HL-60/S4 (cell line): ENCODE measurements around the gene SLC49A4.

Experiments
- in situ Hi-C: fragments of 300-500 bp; cut with MboI; formaldehyde crosslinking; loops from 2 replicates; pipeline ENCODE4 v1.14.3; 2022; ENCODE audit warnings: low sequenced_read_pairs

Gene SLC49A4

GRCh38 chr3:122784436-122784835, 10.4 kb upstream of the SLC49A4 start:
- in situ Hi-C loops = no loop called here

- in situ Hi-C loops = no loop called here
These were observed 9.6 kb upstream of the SLC49A4 start for GRCh38 chr3:122785231-122785630.

DNA sequence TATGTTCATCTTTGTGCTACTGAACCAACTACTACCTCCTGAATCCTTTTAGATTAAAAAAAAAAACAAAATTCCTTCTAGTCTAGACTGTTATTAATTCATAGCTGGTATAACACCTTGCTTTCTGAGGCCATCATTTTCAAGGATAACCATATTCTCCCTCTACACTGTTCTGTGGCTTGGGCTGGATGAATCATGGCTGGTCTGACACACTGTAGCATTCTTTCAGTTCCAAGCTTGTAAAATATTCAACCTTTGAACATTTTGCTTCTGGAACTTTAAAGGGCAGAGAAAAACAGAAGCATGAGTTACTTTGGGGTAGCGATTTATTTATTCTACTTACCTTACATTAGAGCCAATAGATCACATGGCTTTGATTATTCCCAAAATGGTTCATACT, 8.8 kb upstream of the SLC49A4 start:
- in situ Hi-C loops = no loop called here

GRCh38 chr3:122787872-122788271, 7.0 kb upstream of the SLC49A4 start:
- in situ Hi-C loops = no loop called here

GRCh38 chr3:122789585-122790273, 5.1 kb upstream of the SLC49A4 start:
- in situ Hi-C loops = no loop called here

DNA sequence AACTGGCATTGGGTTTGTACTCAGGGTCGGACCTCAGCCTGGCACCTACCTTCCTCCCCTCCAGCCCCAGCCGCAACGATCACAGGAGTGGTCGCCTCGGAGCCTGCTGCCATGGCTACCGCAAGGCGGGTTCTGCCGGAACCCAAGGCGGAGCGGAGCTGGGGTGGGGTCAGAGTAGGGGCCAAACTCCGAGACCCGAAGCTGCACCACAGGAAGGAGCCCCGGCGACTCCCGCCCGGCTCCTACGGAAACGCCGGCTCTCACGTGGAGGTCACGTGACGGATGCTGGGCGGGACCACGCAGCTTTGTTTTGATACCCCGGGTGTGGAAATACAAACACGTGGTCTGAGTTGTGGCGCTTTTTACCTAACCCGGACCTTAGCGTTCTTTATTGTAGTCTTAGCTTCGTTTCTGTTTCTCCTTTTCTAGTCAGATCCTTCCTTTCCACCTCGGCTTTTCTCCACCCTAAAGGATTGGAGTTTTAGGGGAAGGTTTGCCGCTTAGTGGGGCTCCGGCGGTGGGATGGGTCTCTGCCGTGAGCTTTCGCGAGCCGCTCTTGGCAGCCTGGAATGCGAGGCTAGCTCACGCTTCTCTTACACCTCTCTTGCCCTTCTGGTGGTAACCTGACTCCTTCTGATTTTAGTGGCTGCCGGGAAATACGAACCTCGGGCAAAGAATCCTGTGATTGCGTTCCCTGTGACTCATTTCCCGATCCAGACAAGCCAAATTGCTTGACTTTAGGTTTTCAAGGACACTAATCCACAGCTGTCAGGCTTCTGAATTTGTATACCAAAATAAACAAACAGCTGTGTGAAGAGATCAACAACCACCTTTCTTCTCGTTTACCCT, 1.1 kb upstream of the SLC49A4 start, which contains the start of gene HSPBAP1:
TSS of gene HSPBAP1 (minus strand) at position 264 of the 849 bp plus-strand sequence. CDS start at position 113, 151 bp downstream.
- in situ Hi-C loops = no loop called here

DNA sequence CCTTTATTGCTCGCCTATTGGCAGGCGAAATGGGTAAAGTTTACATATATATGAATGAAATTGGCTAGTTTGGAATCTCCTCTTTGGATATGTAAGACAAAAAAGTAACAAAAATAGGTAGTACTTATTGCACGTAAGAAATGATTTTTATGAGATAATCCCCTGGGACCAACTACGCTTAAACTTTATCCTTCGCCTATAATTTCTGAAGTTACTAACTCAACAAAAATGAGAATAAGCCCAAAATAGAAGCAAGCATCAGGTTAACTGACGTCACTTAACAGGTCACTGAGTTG, 438 bp upstream of the SLC49A4 start:
- in situ Hi-C loops = no loop called here

GRCh38 chr3:122795674-122796195, 866 bp downstream of the SLC49A4 start:
- in situ Hi-C loops = no loop called here

GRCh38 chr3:122797291-122797690, 2.4 kb downstream of the SLC49A4 start:
- in situ Hi-C loops = no loop called here

DNA sequence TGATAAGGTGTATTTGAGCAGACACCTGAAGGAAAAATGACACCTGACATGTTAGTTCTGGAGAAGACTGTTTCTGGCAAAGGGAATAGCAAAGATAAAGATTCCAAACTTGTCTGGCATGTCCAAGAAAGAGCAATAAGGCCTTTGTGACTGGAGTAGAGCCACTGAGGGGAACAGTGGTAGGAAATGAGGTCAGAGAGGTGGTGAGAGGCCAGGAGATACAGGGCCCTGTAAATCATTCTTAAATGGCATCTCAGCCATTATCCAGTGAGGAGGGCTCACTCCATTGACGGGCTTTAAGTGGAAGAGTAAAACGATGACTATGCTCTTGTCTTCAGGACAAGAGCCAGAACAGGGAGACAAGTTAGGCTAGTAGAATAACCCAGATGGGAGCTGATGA, 4.5 kb downstream of the SLC49A4 start:
- in situ Hi-C loops = no loop called here

- in situ Hi-C loops = no loop called here
These were observed 5.2 kb downstream of the SLC49A4 start for GRCh38 chr3:122800031-122800430.

DNA sequence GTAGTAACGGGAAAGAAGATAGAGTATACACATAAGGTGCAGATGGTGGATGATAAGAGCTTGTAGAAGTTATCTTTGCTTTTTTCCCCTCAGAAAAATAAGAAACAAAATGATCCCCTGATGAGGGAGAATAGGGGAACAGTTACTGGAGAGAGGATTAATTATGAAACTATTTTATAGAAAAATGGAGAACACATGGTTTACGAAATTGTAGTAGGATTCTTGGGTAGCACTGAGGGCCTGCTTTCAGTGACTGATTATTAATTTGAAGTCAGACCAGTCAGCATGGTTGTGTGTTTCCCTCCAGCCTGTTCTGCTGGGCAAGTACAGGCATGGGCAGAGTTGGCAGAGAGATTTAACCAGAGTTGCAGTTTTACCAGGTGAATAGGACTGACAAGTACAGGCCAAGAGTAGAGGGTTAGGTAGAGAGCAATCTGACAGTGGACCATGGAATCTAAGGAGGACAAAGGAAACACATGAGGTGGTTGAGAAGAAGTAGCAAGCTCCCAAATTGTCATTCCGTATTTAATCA, 5.9 kb downstream of the SLC49A4 start:
- in situ Hi-C loops = no loop called here

GRCh38 chr3:122802323-122802722, 7.5 kb downstream of the SLC49A4 start:
- in situ Hi-C loops = no loop called here

DNA sequence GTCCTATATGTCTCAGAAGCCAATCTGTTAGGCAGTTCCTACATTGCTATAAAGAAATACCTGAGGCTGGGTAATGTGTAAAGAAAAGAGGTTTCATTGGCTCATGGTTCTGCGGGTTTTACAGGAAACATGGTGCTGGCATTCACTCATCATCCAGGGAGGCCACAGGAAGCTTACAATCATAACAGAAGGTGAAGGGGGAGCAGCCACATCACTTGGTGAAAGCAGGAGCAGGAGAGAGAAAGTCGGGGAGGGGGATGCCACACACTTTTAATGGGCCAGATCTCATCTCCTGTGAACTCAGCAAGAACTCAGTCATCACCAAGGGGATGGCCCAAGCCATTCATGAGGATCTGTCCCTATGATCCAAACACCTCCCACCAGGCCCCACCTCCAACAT, 9.1 kb downstream of the SLC49A4 start:
- in situ Hi-C loops = no loop called here

DNA sequence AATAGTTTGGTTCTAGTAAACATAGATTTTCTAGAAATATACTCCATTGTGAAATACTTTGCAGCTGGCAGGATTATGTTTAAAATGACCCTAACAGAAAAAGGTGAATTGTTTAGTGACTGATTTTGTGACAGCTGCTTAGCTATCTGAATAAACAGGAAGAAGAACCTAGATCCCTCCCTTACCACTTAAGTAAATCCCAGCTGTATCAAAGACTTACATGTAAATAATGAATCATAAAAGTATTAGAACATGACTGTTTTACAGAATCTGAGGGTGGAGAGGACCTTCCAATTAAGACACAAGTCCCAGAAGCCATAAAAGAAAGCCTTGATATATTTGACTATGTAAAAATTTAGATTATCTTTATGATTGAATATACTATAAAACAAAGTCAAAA, 15.9 kb downstream of the SLC49A4 start:
- in situ Hi-C loops = no loop called here

- in situ Hi-C loops = no loop called here
These were observed 21.7 kb downstream of the SLC49A4 start for GRCh38 chr3:122816587-122816986.

DNA sequence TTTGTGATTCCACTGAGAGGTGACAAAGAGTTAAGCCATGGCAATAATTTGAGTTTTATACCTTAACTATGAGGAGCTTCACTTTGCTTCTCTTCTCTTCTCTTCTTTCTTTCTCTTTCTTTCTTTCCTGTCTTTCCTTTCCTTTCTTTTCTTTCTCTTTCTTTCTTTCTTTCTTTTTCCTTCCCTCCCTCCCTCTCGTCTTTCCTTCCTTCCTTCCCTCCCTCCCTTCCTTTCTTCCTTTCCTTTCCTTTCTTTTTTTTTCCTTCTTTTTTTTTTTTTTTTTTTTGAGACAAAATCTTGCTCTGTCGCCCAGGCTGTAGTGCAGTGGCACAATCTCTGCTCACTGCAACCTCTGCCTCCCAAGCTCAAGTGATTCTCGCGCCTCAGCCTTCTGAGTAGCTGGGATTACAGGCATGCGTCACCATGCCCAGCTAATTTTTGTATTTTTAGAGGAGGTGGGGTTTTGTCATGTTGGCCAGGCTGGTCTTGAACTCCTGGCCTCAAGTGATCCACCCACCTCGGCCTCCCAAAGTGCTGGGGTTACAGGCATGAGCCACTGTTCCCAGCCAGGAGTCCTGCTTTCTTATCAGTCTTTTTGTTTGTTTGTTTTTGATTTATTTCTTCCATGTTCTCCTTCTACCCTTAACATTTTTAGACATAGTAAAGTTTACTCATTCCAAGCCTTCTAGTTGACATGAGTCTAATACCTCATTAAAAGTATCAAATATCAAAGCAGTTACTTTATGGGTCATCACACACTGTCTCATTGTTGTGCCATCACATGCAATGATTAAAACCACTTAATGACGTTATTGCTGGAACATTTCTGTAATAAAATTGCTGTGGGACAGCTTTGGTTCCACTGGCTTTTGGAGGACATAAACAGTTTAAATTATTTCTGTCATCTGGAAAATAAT, 29.9 kb downstream of the SLC49A4 start:
- in situ Hi-C loops = no loop called here

GRCh38 chr3:122825460-122825859, 30.6 kb downstream of the SLC49A4 start:
- in situ Hi-C loops = no loop called here

DNA sequence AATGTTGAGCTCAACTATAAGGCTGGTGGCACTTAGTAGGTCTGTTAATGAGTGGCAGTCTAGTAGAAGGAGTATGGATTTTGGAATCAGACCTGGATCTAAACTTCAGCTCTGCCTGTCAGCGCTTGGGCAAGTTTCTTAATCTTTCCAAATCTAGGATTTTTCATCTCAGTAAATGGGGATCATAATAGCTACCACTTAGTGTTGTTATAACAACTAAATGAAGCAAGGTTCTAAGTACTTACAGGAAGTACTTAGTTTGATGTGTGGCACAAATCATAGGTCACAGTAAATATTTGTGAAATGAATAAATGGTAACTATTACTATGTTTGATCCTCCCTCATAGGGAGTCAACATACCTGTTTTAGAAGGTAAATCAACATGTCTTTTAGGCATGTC, 31.4 kb downstream of the SLC49A4 start:
- in situ Hi-C loops = no loop called here

DNA sequence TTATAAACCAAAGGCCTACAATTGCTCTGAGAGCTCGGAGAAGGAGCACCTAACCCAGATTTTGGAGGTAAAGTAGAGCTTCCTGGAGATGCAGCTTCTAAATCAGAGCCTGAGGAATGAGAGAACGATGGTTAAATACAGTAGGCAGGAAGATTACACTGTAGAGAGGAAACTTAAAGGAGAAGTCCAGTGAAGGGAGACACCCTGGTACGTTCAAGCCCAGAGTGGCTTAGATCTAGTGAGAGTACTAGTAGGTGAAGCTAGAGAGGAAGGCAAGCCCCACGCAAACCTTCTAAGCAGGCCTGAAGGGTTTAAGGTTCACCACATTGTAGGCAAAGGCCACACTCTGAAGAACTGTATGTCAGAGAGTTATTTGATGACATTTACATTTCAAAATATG, 33.4 kb downstream of the SLC49A4 start:
- in situ Hi-C loops = no loop called here

- in situ Hi-C loops = no loop called here
These were observed 40.7 kb downstream of the SLC49A4 start for GRCh38 chr3:122835590-122835989.
